ENCODE measurements around the gene TMEM81.

Gene TMEM81, protein sequence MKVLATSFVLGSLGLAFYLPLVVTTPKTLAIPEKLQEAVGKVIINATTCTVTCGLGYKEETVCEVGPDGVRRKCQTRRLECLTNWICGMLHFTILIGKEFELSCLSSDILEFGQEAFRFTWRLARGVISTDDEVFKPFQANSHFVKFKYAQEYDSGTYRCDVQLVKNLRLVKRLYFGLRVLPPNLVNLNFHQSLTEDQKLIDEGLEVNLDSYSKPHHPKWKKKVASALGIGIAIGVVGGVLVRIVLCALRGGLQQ

DNA sequence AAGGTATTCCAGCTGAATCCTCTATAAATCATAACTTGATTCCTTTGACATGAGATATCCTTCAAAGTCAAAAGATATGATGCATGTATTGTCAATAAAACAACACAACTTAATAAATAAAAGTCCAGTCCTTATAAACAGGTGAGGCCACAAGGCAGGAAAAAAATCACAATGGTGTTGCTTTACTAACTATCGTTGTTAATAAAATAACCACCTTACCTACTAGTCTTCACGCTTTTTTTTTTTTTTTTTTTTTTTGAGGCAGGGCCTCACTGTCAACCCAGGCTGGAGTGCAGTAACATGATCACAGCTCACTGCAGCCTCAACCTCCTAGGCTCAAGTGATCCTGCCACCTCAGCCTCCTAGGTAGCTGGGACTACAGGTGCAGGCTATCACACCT is at the start of gene TMEM81:
Gene TMEM81 (minus strand): TSS at position 101 of the 400 bp plus-strand sequence. CDS start 140 bp downstream, outside the sequence.
- DNase-seq (ENCODE audit: low spot score), result no peak

DNA sequence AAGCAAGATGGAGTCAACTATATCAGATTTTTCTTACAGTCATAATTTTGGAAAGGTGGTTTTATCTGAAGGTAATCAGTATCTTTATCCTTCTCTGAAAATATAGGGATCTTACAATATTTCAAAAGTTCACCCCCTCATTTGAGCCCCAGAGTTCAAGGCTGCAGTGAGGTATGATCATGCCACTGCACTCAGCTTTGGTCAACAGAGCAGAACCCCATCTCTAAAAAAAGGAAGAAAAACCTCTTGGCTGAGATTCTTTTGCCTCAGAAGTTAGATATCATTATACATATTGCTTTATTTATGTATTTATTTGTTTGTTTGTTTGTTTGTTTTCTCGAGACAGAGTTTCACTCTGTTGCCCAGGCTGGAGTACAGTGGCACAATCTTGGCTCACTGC is 49.0 kb upstream of the TMEM81 start:
- DNase-seq (ENCODE audit: low spot score), result no peak

DNA sequence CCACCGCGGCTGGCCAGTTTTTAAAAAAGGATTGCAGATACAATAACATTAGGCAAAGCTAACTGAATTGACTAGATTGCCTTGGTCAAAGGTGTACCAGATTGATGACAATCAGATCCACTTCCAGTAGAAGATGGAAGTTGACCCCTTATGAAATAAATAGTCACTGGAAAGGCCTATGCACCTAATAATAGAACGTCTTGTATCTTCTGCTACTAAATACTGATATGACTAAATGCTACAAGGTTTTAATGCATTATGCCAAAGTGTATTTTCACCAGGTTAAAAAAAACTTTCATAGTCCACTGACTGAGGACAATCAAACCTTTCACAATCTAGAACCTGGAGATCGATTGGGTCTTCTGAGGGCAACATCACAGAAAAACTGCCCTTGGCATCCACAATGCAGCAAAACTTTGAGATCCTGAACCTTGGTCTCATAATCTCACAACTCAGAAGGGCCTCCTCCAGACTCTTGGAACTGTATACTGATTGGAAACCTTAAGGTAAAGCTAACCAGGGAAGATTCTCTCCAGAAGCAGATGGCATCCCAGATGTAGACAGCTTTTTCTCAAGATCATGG is 45.3 kb upstream of the TMEM81 start:
- no peak for DNase-seq (ENCODE audit: low spot score)

DNA sequence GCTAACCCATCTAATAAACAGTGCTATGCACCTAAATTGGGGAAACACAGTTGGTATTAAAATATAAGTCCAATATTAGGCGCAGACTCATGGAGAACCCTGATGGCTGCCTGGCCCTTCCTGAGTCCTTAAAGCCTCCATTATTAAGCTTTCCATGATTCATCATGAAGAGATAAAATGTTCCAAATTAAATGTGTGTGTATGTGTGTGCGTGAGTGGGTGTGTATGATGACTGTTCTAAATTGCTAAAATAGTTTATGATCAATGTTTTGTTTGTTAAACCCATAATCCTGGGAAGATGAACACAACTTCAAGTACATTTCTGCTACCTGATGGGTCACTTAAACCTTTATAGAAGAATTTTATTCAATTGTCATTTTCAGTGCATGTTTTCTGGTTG is 43.8 kb upstream of the TMEM81 start:
- no peak for DNase-seq (ENCODE audit: low spot score)

DNA sequence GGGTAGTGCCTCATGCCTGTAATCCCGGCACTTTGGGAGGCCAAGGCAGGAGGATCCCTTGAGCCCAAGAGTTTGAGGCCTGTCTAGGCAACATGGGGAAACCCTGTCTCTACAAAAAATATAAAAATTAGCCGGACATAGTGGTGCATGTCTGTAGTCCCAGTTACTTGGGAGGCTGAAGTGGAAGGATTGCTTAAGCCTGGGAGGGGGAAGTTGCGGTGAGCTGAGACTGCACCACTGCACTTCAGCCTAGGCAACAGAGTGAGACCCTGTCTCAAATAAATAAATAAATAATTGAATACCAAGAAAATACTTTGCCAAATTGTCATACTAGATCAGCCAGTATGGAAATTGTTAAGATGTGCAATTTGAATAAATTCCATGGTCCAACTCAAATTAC is 43.4 kb upstream of the TMEM81 start:
- no peak for DNase-seq (ENCODE audit: low spot score)

DNA sequence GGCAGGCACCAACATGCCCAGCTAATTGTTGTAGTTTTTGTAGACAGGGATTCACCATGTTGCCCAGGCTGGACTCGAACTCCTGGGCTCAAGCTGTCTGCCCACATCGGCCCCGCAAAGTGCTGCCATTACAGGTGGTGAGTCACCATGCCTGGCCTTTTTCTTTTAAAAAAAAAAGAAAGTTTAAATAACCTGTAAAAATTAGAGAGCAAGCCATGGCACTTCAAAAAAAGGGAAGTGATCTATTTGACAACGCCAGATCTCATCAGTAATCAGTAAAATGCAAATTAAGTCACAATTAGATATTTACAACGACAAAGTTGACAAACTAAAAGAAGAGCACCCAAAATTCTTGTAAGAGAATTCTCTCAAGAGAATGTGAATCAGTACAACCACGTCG is 40.5 kb upstream of the TMEM81 start:
- DNase-seq (ENCODE audit: low spot score), result no peak

DNA sequence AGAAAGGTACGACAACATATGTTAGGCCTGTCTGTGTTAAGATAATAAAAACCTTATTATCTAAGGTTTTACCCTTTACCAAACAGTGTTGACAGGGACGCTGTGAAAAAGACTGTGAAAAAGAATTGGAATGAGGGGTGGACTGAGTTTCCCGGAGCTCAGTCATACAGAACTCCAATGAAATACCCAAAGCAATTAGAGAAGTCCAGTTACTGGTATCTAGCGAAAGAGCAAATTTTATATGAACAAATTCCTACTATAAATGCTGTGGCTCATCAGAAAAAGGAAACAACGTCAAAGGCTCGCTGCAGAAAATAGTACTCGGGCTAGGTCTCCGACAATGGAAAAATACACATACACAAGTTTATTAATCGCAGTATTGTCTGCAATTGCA is 38.2 kb upstream of the TMEM81 start:
- no peak for DNase-seq (ENCODE audit: low spot score)

DNA sequence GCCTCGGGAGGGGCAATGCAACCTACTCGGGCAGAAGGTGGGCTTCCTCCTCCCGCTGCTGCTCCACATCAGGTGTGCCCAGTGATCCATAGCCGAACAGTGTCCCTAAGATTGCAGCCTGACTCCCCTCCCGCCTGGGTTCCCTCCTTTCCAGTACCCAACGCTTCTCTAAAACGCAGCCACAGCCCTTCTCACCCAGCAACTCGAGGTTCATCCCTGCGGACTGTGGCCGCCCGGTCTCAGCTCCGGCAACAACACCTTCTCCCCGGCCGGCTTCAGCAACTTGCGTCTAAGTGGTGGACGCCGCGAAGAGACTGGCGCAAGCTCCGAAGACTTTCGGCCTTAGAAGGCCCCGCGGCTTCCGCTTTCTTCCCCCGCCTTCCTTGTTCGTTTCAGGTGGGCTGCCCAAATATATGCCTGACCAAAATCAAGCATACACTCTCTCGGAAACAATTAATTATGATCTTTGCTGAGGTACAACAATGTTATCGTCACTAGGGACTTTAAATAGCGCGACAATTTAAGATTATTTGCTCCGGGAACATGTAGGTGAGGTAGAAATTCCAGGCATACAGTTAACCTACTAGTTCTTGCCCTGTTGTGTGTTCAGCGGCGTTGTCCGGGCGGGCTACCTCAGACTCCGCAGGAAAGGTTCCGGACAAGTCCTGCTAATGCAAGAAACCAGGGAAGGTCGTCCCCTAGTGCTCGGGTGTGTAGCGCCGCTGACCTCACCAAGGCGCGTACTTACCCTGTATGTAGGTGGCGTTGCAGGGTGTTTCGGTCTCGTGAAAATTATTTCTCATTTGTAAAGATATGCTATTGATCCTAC is 37.6 kb upstream of the TMEM81 start, which contains the start of gene RBBP5:
Gene RBBP5 (minus strand): TSS at position 319 of the 829 bp plus-strand sequence. CDS start 105 bp downstream, at position 214.
- DNase-seq (ENCODE audit: low spot score), result peak; percentile 95

DNA sequence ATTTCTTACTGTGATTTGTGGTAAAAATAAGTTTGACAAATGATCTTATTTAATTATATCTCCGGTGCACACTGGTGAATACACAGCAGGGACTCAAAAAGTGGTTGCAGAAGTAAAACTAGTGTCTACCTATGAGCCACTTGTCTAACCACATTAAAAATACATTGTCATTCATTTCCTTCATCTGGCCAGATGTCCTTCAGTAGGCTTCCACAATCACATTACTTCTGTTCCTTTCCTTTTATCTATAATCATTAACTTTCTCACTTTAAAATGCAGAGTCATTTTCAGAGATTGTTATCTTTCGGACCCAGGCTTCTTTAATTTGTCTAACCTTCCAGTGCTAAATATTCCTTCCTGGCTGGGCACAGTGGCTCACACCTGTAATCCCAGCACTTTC is 34.5 kb upstream of the TMEM81 start:
- no peak for DNase-seq (ENCODE audit: low spot score)

DNA sequence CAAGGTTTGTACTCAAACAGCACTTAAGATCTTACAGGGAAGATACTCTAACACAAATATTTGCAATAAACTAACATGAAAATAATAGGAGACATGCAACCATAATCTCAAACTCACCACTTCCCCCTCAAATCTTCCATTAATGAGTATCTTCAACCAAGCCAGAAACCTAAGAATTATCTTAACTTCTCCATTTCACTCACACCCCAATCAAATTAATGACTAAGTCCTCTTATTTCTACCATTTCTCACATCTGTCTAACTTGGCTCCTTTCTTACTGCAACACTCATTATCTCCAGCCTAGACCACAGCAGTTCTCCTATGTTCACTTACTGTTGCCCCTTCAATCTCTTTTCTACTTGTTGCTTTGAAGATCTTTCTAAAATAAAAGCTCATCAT is 27.1 kb upstream of the TMEM81 start:
- DNase-seq (ENCODE audit: low spot score), result no peak

DNA sequence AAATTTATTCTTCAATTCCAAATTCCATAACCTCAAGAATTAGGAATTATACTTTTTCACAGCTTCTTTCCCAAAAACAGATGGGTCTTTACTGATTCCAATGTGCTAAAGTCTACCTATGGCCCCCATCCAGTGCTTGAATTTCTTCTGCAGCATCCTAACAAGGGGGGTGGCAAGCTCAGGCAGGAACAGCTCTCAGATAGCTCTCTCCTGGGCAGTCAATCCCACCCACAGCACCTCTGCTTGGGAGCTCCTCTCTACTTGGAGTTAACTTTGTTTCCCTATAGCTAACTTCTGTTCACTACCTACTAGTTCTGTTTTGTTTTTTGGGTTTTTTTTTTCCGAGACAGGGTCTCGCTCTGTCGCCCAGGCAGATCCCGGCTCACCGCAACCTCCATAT is 25.5 kb upstream of the TMEM81 start:
- DNase-seq (ENCODE audit: low spot score), result no peak

DNA sequence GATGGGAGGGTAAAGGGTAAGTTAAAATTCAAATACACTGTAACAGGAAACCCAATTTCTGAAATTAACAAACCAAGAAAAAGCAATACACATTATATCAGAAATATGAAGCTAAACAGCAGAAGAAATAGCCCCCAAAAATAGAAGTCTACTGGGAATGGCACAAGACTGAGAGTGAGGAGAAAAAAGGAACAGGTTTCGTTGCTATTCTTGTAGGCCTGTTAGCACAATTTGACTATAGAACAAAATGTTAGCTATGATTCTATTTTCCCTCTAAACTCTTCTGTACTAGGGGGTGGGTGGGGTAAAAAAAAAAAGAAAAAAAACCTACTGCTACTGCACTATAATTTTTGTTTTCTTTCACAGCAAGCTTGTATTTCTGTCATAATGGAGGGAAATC is 25.0 kb upstream of the TMEM81 start:
- DNase-seq (ENCODE audit: low spot score), result no peak

DNA sequence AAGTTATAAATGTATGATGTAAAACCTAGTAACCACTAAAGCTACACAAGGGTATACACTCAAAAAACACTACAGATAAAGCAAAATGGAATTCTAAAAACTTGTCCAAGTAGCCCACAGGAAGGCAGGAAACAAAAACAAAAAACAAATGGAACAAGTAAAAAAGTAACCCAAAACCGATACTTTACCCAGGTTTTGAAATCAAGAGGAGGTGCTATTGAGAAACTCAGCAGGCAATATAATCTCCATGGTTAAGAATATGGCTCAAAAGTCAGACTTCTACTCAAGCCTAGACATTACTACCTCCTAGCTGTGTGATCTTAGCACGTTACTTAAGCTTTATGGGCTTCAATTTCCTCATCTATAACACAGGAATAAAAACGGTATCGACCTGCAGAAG is 24.2 kb upstream of the TMEM81 start:
- DNase-seq (ENCODE audit: low spot score), result no peak

DNA sequence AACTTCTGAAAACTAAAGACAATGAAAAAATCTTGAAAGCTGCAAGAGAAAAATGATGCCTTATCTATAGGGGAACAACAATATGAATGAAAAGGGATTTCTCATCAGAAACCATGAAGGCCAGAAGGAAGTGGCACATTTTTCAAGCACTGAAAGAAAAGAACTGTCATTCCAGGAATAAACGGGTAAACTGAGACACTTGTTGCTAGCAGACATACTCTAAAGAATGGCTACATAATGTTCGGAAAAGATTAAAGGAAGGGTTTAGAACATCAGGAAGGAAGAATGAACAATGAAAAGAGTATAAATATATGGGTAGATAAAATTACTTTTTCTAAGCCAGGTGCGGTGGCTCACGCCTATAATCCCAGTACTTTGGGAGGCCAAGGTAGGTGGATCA is 23.1 kb upstream of the TMEM81 start:
- no peak for DNase-seq (ENCODE audit: low spot score)

DNA sequence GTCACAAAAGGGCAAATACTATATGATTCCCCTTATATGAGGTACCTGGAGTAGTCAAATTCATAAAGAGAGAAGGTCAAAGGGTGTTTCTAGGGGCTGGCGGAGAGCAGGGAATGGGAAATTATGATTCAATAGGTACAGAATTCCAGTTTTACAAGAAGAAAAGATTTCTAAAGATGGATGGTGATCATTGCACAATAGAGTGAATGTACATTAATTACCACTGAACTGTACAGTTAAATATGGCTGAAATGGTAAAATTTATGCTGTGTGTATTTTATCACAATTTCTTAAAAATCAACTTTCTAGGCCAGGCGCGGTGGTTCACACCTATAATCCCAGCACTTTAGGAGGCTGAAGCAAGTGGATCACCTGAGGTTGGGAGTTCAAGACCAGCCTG is 18.1 kb upstream of the TMEM81 start:
- no peak for DNase-seq (ENCODE audit: low spot score)

DNA sequence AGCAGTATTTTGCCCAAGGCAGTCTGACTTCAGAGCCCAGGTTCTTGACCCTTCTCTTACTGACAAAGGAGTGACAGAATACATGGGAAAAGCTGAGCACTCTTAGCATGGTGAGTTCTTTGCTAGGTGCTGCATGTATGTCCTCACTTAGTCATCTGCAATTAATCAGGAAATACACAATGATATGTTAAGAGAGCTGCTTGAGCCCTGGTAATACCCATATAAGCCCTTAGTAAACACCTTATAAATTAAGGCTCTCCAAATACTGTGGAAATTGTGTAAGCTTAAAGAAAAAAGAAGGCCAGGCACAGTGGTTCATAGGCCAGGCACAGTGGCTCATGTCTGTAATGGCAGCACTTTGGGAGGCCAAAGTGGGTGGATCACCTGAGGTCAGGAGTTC is 14.0 kb upstream of the TMEM81 start:
- no peak for DNase-seq (ENCODE audit: low spot score)

DNA sequence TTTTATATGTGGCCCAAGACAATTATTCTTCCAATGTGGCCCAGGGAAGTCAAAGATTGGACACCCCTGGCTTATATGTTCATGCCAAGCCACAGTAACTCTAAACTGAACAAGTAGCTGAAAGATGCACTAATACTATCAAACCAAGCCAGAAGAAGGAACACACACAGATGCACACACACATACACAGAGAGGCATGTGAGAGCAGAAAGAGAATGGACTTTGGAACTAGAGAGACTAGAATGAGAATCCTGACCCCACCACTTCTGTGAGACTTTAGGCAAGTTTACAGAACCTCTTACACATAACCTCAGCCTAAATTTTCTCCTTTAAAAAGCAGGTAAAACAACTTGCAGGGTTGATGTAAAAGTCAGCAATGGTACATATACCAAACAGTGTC is 11.2 kb upstream of the TMEM81 start:
- DNase-seq (ENCODE audit: low spot score), result no peak

DNA sequence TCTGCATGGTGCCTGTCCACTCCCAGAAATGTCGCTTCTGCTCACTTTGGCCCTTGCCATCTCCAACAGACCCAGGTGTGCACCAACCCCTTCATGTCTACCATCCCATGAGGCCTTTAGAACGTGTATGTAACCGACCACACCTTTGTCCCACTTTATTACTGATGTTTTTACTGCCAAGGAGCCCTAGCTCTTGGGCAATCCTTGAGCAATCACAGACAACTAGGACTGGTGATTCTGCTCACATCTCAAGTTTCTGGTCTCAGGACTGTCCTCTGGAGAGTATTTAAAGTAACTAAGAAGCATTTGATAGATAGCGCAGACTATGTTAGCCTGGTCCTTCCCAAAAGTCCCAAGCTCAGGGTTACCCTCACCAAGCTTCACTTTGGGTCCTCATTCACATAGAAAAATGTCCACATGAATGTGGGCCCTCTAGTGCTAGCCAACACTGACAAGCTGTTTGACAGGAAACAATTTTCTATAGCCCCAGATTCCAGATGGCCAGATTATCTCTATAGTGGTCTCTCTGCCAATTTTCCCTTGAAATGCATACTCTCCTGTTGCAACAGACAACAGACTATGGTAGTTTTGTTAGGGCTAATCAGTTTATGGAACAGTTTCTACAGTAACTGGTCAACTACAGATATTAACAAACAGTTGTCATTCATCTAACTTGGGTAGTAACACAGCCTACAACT is 6.9 kb upstream of the TMEM81 start:
- DNase-seq (ENCODE audit: low spot score), result no peak

DNA sequence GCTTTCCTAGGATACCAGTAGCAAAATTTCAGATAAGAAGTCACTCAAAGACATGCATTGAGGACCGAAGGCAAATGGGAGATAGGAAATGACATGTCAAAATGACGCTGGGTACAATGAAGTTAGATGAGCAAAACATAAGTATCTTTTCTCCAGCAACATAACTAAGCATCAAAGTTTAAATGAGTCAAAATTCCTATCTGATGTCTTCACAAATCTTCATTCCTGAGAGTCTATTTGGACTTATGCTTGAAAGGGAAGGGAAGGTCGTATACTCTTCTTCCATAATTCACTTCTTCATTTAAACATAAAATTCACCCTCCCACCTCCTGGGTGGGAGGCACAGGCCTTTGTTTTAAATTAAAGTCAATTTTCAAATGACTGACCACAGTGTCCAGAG is 4.1 kb upstream of the TMEM81 start:
- no peak for DNase-seq (ENCODE audit: low spot score)

DNA sequence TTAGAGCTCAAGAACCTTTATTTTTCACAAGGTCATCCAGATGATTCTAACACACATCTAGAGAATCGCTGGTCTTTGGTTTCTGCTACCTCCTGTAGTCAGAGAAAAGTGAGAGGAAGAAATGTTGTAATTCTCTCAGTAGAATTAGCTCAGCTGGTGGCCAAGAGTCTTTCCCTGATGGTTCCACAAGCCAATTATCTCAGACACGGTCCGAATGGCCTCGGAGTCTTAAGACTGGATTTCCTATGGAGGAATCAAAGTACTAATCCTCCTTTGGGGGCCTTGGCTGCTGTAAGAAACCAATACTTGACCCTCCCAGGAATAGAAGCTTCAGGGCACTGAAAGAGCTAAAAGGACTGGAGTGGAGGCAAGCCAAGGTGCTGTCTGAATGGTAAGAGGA is 1.8 kb downstream of the TMEM81 start:
- no peak for DNase-seq (ENCODE audit: low spot score)

DNA sequence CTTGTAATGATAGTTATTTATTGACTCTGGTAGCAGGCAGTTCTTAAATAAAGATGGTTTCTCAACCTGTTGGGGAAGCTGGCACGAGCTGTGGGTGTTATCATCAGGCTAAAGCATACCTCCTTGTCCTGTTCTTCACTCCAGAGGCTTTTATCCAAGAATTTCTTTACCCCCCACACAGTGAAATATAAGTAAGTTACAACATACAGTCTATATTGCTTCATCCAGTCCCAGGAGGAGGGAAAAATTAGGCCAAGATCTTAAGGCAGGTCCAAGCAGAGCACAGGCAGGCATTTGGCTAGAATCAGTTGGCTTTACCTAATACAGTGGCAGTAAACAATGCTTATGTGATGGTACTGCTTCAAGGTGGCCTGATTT is 6.3 kb downstream of the TMEM81 start:
- no peak for DNase-seq (ENCODE audit: low spot score)

DNA sequence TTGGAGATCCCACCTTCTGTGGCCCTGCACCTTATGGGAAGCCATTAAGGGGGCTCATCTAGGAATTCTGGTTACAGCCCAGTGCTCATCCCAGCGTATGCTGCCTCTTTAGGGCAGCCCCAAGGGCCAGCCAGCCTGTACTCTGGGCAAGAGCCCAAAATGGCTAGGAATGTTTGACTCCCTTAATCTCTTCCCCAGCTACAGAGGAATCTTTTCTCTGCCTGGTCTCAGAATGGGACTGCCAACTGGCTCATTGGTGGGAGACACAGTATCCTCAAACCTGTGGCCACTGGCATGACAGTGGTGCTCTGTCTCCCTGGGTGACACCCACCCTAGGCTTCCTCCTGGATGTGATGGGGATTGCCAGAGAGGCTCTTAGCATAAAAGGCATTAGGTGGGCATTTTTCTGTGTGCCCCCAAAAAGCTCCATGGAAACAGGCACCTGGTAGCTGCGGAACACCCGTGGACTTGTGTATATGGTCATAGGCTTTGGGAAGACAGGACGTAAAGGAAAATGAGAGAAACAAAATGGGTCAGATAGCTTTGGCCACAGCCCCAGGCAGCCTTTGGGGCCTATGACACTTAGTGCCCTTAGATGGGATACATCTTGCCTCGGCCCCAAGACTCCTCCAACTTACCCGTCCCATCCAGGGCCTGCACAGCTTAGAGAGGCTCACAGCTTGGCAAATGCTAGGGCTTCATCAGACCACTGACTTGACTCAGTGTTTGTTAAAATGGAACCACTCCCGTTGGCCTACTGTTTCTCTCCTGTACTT is 6.9 kb downstream of the TMEM81 start:
- no peak for DNase-seq (ENCODE audit: low spot score)
